ENCODE results near the gene RELN.

DNA sequence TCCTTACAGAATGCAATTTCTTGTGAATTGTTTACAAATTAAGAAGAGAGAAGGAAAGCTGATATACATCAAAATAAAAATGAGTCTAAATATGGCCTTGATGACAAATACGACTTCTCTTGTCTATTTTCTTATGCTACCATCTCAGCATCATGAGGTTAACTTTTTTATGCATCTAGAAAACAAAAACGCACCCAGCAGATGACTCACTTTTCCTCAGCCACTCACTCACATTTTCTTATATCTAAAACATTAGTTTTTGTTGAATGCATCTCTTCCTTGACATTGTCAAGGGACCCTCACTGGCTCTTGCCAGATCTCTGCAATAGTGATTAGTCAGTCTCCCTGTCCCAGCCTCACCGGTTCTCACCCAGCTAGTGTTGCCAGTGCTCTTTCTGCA lies 287.0 kb downstream of the RELN start:
- TF ChIP-seq CTCF (IDR thresholded peaks at IDR 0.05) (no peak), POLR2A (IDR thresholded peaks at IDR 0.05) (no peak)

Measured in thyroid gland (tissue), 4 donors.